Amniotic epithelial cell (primary cell): ENCODE data around the gene KIAA0040.

Source experiments
- DNase-seq: peaks from one replicate; pipeline ENCODE4 v3.0.0-alpha.2; 2010; ENCODE audit warnings: low read depth

The KIAA0040 gene

DNA sequence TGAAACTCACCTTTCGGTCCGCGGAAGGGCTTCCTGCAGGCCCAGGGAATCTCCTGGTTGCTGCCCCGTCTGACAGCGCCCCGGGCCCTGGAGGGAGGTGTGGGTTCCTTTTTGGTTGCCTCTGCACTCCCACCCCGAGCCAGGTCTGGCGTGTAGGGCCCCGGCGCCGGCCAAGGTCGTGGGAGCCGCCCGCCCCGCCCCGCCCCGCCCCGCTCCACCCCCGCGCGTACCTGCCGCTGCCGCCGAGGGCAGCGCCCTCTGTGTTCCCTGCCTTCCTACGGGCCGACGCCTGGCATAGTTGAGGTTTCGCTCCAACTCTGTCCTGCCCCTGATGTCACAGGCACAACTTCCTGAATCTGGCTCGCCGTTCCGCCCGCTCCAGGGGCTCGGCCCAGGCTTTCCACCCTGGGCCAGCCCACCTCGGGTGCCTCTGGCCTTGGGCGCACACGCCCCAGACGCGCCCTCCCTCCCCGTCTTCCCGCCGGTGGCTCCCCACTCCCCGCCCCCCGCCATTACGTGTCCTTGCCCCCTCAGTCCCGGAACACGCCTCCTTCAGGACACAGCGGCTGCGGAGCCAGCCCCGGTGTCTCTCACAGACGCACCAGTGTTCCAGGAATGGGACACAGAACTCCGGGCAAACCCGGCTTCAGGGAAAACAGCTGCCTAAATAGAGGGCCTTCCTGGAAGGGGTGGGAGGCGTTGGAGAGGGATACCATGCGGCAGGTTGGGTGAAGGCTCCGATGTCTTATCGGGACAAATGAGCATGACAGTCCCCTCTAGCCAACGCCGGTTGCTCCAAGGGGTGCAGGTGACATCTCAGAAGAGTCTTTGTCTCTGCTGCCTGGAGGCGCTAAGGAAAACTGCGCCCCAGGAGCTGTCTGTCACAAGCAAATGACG, at the start of gene KIAA0040:
Gene KIAA0040, minus strand, starts transcription at position 147 of the 897 bp plus-strand sequence. CDS start 31,763 bp downstream, outside the sequence.
- no peak for DNase-seq

GRCh38 chr1:175237389-175237788, 44.8 kb upstream of the KIAA0040 start:
- no peak for DNase-seq

DNA sequence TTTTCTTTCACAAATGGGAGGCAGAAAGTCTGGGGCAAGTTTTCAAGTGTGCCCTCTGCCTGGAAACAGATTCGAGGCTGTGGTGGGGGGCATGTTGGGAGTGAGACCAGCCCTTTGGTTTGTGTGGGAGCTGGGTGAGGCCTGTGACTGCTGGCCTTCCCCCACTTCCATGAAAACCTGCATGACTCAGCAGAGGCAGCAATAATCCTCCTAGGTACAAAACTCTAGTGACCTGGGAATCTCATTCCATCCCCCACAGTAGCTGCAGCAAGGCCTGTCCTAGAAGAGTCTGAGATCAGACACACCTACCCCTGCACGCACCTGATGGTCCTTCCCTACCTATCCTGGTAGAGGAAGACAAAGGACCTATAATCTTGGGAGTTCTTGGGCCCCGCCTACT, 42.1 kb upstream of the KIAA0040 start:
- DNase-seq: no peak

GRCh38 chr1:175232335-175232734, 39.8 kb upstream of the KIAA0040 start:
- no peak for DNase-seq

- DNase-seq: no peak
These were observed 33.2 kb upstream of the KIAA0040 start for GRCh38 chr1:175225805-175226129.

- DNase-seq: no peak
These were observed 29.8 kb upstream of the KIAA0040 start for GRCh38 chr1:175222296-175222938.

DNA sequence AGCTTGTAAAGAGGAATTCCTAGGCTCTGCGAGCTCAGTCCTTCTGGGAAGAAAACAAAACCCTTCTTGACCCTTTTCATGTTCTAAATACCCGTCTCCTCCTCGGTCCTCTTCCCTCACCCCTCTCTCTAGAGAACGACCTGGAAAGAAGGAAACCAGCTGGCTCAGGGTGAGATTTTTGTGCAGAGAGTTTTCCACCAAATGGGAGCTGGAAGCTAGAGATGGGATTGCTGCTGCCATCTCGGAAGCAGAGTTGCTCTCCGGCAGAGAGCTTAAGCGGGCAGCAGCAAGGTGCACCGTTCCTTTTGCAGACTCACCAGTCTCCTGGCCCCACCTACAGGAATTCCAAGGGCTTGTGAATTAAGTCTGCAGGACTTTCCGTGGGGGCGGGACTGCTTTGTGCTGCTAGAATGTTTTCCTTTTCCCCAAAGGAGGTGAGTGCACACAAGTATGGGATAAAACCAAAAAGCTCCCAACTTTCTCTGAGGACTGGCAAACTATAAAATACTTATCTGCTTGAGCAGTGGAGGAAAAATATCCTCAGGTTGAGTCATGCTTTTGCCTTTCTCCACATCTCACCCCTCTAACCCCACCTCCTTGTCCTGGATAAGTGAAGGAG, 29.1 kb upstream of the KIAA0040 start:
- no peak for DNase-seq

DNA sequence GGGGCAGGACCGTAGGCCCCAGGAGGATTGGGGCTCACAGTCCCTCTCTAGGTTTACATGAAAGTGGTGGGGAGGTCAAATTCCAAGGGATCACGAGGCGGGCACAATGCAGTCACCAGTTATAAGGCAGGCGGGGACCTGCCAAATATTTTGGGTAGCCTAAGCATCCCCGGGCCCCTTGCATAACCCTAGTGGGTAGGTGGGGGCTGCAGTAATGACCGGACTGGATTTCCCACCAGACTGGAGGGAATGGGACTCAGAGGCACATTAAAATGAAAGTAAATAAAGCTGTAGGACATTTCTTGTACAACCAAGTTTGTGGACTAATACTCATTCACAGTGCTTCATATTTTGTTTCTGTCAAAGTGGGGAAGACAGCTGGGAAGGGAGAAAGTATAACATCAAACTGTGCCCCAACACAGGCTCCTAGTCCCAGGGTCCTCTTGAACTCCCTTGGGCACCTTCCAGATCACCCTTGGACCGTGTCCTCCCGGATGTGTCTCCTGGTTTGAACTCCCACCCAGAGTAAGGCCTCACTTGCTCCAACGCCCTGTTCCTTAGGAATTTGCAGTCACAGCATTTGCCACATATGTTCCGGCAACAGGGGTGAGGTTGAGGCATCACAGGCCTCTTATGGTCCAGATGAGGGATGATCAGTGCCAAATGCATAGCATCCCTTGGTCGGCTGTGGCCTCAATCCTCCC, 28.4 kb upstream of the KIAA0040 start:
- DNase-seq: no peak

DNA sequence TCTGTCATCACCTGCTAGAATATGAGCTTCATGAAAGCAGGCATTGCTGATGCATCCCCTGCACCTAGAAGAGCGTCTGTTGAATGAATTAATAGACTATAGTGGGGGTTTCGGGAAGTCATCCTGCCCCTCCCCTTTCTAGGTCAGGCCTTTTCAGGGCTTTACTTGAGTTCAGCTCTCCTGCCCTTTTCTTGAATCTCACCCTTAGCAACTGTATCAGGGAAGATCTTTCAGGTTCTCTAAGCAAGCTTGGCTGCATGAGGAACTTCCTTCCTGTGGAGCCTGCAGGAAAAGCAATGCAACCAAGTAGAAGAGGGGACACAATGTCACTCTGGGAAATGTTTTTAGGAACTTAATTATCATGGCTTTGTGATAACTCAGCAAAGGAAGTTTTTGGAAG, 27.2 kb upstream of the KIAA0040 start:
- DNase-seq: no peak

- no peak for DNase-seq
These were observed 26.3 kb upstream of the KIAA0040 start for GRCh38 chr1:175218786-175219434.

DNA sequence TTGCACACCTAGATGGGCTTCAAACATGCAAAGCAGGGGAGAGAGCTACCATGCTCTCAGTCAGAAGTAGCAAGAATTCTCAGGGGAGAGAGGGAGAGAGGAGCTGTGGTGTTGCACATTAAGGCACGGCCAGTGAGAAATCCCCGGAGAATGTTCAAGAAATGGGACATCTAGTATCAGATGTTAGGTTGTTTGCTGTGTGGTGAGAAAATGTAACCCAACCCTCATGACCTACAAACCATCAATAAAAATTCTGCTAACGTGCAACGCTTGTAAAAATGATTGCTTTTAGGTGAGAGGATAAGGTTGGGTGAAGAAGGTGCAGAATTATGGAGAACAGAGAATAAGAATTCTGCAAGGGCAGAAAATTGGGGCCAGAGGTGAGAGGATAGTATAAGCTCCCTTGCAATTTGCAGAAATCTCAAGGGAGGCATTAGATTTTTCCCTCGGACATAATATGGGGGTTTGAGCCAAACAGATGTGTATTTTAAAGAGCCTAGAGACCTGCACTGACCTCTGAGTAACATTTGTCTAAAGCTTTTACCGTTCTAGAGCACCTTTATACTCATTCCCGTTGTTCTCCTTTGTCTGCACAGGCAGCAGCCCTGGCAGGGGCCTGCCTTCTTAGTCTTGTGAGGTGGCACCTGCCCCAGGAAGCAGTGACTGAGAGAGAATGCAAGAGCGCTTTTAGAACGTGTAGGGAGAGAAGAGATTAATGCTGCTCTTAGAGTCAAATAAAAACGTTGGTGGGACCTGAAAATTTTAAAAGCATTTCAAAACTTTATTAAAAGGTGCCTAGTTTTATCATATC, 25.4 kb upstream of the KIAA0040 start:
- no peak for DNase-seq

GRCh38 chr1:175216444-175216843, 23.9 kb upstream of the KIAA0040 start:
- DNase-seq: no peak

GRCh38 chr1:175211656-175212055, 19.1 kb upstream of the KIAA0040 start:
- no peak for DNase-seq

DNA sequence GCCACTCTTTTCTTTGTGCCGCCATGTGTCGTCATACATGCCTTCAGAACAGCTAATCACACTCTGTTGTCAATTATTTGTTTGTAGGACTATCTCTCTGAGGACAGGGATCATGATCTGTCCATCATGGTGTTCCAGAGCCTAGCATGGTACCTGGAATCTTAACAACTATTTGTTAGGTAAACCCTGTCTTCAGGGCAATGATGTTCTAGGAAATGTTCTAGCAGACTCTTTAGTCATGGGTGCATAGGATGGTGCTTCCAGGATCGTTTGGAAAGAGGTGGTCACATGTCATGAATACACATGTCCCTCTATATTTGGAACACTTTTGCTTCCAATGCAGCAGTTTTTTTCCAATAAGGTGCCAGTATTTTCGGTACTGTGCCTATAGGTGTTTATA, 18.2 kb upstream of the KIAA0040 start:
- DNase-seq: no peak

DNA sequence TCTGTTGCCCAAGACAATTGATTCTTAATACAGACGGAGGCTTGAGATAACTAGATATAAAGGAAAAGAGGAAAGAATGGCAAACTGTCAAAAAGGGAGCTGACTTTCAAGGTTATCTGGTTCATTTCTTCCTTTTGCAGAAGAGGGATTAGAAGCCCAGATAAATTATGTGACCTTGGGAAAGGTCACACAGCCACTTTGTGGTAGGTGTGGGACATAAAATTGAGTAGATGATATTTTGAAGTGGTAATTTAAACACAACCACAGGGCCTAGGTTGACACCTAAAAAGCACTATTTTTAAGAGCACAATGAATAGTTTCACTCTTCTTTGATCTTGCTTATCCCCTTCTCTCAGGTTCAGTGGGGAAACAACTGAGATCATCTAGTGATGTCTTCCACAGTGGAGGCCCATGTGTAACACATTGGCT, 16.9 kb upstream of the KIAA0040 start:
- DNase-seq: no peak

- no peak for DNase-seq
These were observed 16.4 kb upstream of the KIAA0040 start for GRCh38 chr1:175208773-175209492.

DNA sequence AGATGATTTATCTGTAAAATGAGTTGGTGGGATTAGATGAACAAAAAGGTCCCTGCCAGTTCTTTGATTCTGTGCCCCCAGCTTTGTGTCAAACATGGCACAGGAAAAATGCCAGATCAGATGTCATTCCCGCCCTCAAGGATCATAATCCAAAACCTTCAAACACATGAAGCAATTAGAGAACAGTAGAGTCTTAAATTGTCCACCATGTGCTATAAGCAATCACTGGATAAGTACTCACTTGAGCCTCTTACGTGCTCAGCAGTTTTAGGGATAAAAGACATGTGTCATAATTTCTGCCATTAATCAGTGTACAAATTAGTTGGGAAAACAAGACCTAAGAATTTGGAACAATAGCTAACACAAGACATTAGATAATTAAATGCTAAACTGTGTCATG, 15.4 kb upstream of the KIAA0040 start:
- DNase-seq: no peak

- DNase-seq: no peak
These were observed 14.1 kb upstream of the KIAA0040 start for GRCh38 chr1:175206687-175207086.

GRCh38 chr1:175204330-175204729, 11.8 kb upstream of the KIAA0040 start:
- DNase-seq: no peak

GRCh38 chr1:175203570-175204068, 11.0 kb upstream of the KIAA0040 start:
- DNase-seq: no peak
